GM13977 (cell line): ENCODE measurements around the gene INO80D.
"Not testable (repeated sequence)": the region's sequence is repeated elsewhere in the genome, so short reads cannot be mapped to it uniquely, and the experiment has no call there.

Experiments used
- DNase-seq: peaks from one replicate; pipeline ENCODE4 v3.0.0; 2012; ENCODE audit warnings: low spot score
- CTCF ChIP-seq: IDR thresholded peaks from 2 replicates; pipeline ENCODE4 v1.5.1; 2012; ENCODE audit warnings: mild to moderate bottlenecking, control low read depth; ENCODE audit not compliant: insufficient read depth; ENCODE audit errors: extremely low read depth, missing control alignments
- in situ Hi-C: fragments of 300-500 bp; cut with MboI; formaldehyde crosslinking; loops from one replicate; pipeline ENCODE4 v1.12.0; 2022; ENCODE audit warnings: low sequenced_read_pairs, low pct_unique_long_range_greater_than_20kb, mixed read lengths, inconsistent platforms; ENCODE audit not compliant: unreplicated experiment

Gene INO80D

GRCh38 chr2:205982776-205983327 lies 103.1 kb downstream of the INO80D start:
- DNase-seq, result no peak
- in situ Hi-C loops, result no loop called here
- no peak for TF ChIP-seq CTCF

- in situ Hi-C loops, DNase-seq: not testable (repeated sequence)
Measured at GRCh38 chr2:205978728-205979127, 107.2 kb downstream of the INO80D start.

- DNase-seq, in situ Hi-C loops: not testable (repeated sequence)
Measured at GRCh38 chr2:205977699-205978098, 108.3 kb downstream of the INO80D start.

GRCh38 chr2:205976934-205977659 lies 108.9 kb downstream of the INO80D start:
- not testable (repeated sequence) for DNase-seq

GRCh38 chr2:205976120-205976814 lies 109.7 kb downstream of the INO80D start:
- in situ Hi-C loops, result no loop called here
- TF ChIP-seq CTCF, result no peak
- DNase-seq, result no peak

More at GRCh38 chr2:205976934-205977659, 108.9 kb downstream of the INO80D start:
- in situ Hi-C loops, result not testable (repeated sequence)

- TF ChIP-seq CTCF, result no peak
- in situ Hi-C loops, result no loop called here
Measured at GRCh38 chr2:205975082-205975949, 110.7 kb downstream of the INO80D start.

GRCh38 chr2:205972113-205972512 lies 113.9 kb downstream of the INO80D start:
- TF ChIP-seq CTCF, result no peak
- in situ Hi-C loops, result no loop called here
- no peak for DNase-seq

More at GRCh38 chr2:205975082-205975949, 110.7 kb downstream of the INO80D start:
- peak; percentile 34 for DNase-seq
